ENCODE data around the gene PHLDB1.

GRCh38 chr11:118706546-118706825 is 99.1 kb downstream of the PHLDB1 start:
- TF ChIP-seq MAX (IDR thresholded peaks at IDR 0.05; ENCODE audit: low read depth) (no peak), EZH2phosphoT487 (IDR thresholded peaks at IDR 0.05; ENCODE audit: borderline replicate concordance, low read depth) (no peak), POLR2AphosphoS5 (IDR thresholded peaks at IDR 0.05; ENCODE audit: low read depth, low read length) (no peak), EP300 (IDR thresholded peaks at IDR 0.05; ENCODE audit: borderline replicate concordance in 1 of 2, low read depth in 1 of 2, low read length in 1 of 2) (no peak), CTCF (IDR thresholded peaks at IDR 0.05) (no peak)

Data from SK-N-SH (cell line).